Measurements from ENCODE around the gene CD44.

The CD44 gene

GRCh38 chr11:35277827-35278226 lies 138.9 kb downstream of the CD44 start:
- no peak for ATAC-seq
- TF ChIP-seq ZFP30 (CRISPR knock-in tag; IDR thresholded peaks at IDR 0.05) (no peak), CSRNP3 (CRISPR knock-in tag; IDR thresholded peaks at IDR 0.05) (no peak), CSDC2 (CRISPR knock-in tag; IDR thresholded peaks at IDR 0.05) (no peak), ZNF8 (CRISPR knock-in tag; IDR thresholded peaks at IDR 0.05) (no peak), TSHZ2 (CRISPR knock-in tag; IDR thresholded peaks at IDR 0.05) (no peak), GLIS3 (CRISPR knock-in tag; IDR thresholded peaks at IDR 0.05) (no peak), POU6F1 (CRISPR knock-in tag; IDR thresholded peaks at IDR 0.05; ENCODE audit: borderline replicate concordance, low read depth) (no peak), ISL1 (CRISPR knock-in tag; IDR thresholded peaks at IDR 0.05) (no peak), ZNF70 (CRISPR knock-in tag; IDR thresholded peaks at IDR 0.05) (no peak), ZNF565 (CRISPR knock-in tag; conservative IDR thresholded peaks at IDR 0.05; ENCODE audit: low read depth) (no peak), CREB5 (CRISPR knock-in tag; IDR thresholded peaks at IDR 0.05; ENCODE audit: low read depth) (no peak), ZC3H10 (CRISPR knock-in tag; IDR thresholded peaks at IDR 0.05) (no peak), ESRRG (CRISPR knock-in tag; IDR thresholded peaks at IDR 0.05) (no peak), ZFP3 (CRISPR knock-in tag; IDR thresholded peaks at IDR 0.05) (no peak), ARNTL (CRISPR knock-in tag; IDR thresholded peaks at IDR 0.05; ENCODE audit: borderline replicate concordance, low read depth) (no peak), RARB (CRISPR knock-in tag; IDR thresholded peaks at IDR 0.05) (no peak), BACH2 (CRISPR knock-in tag; IDR thresholded peaks at IDR 0.05; ENCODE audit: borderline replicate concordance) (no peak)

GRCh38 chr11:35280727-35281126 lies 141.8 kb downstream of the CD44 start:
- TF ChIP-seq OSR1 (CRISPR knock-in tag; IDR thresholded peaks at IDR 0.05) (no peak), TSHZ2 (CRISPR knock-in tag; IDR thresholded peaks at IDR 0.05) (no peak), ISL1 (CRISPR knock-in tag; IDR thresholded peaks at IDR 0.05) (no peak), ESRRG (CRISPR knock-in tag; IDR thresholded peaks at IDR 0.05) (no peak), POU6F1 (CRISPR knock-in tag; IDR thresholded peaks at IDR 0.05; ENCODE audit: borderline replicate concordance, low read depth) (no peak), TCF4 (CRISPR knock-in tag; IDR thresholded peaks at IDR 0.05; ENCODE audit: borderline replicate concordance) (no peak), ZNF565 (CRISPR knock-in tag; conservative IDR thresholded peaks at IDR 0.05; ENCODE audit: low read depth) (no peak), ZNF70 (CRISPR knock-in tag; IDR thresholded peaks at IDR 0.05) (no peak), BACH2 (CRISPR knock-in tag; IDR thresholded peaks at IDR 0.05; ENCODE audit: borderline replicate concordance) (no peak)
- no peak for ATAC-seq
